ENCODE results near the gene ZMYND8.

DNA sequence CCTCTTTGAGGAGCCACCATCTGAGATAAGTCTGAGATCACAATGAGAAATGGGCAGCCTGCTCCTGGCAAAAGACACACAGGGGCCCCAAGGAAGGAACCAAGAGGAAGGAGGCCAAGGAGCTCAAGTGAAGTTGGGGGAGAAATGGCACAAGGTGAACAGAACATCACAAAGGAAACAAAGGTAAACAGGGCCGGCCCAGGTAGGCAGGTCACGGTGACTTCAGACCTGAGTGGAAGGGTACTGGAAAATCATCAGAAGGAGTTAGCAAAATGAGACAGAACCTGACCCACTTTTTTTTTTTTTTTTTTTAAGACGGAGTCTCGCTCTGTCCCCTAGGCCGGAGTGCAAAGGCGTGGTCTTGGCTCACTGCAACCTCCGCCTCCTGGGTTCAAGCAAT is 11.3 kb downstream of the ZMYND8 start:
- TF ChIP-seq, protein P1, sequence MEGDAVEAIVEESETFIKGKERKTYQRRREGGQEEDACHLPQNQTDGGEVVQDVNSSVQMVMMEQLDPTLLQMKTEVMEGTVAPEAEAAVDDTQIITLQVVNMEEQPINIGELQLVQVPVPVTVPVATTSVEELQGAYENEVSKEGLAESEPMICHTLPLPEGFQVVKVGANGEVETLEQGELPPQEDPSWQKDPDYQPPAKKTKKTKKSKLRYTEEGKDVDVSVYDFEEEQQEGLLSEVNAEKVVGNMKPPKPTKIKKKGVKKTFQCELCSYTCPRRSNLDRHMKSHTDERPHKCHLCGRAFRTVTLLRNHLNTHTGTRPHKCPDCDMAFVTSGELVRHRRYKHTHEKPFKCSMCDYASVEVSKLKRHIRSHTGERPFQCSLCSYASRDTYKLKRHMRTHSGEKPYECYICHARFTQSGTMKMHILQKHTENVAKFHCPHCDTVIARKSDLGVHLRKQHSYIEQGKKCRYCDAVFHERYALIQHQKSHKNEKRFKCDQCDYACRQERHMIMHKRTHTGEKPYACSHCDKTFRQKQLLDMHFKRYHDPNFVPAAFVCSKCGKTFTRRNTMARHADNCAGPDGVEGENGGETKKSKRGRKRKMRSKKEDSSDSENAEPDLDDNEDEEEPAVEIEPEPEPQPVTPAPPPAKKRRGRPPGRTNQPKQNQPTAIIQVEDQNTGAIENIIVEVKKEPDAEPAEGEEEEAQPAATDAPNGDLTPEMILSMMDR (IDR thresholded peaks at IDR 0.05; ENCODE audit: borderline replicate concordance, extremely low read depth, low read length, poor library complexity, severe bottlenecking): no peak
- TF ChIP-seq EZH2 (IDR thresholded peaks at IDR 0.05; ENCODE audit: borderline replicate concordance, low read depth, low read length, severe bottlenecking): no peak

Measured in DND-41 (cell line).